IMR-90 (cell line): ENCODE data around the gene GRID2IP. TPM values are rescaled to one million over a fixed set of nuclear protein-coding genes. Genes with fewer than 3 reads are reported as not detected.

ENCODE experiments used
- ATAC-seq: fragments of 200-7000 bp; cut with Tn5 transposase; 2 replicates; pipeline ENCODE4 v1.9.1; 2020; ENCODE audit warnings: low read depth, mild to moderate bottlenecking, moderate library complexity
- BruUV-seq: library from RNA; stranded (reverse); fragments of 400-500 nt; replicated peaks from 2 replicates; lab custom pipeline; 2021; lab: Mats Ljungman, UMichigan
- CTCF ChIA-PET: fragments of 300-600 bp; formaldehyde crosslinking; extraction: SDS; loops from one replicate; lab custom pipeline; 2021; ENCODE audit warnings: antibody characterized with exemption; lab: Yijun Ruan, JAX
- POLR2A ChIA-PET: fragments of 300-600 bp; sonication (Branson Sonifier 250); formaldehyde crosslinking; loops from one replicate; lab custom pipeline; 2022; ENCODE audit warnings: antibody characterized with exemption; ENCODE audit not compliant: unreplicated experiment; lab: Charles Lee
- DNase-seq: peaks from one replicate; pipeline ENCODE4 v3.0.0; 2013
- H2AFZ ChIP-seq: replicated peaks from 2 replicates; pipeline ENCODE3; 2013; ENCODE audit warnings: low read length, mild to moderate bottlenecking; ENCODE audit not compliant: poor library complexity
- H2AK5ac ChIP-seq: 2 replicates; pipeline ENCODE4 v1.6.1; 2013; ENCODE audit warnings: low read depth, low read length, inconsistent platforms
- H2AK9ac ChIP-seq: replicated peaks from 2 replicates; pipeline ENCODE3; 2013; ENCODE audit warnings: mild to moderate bottlenecking, low read depth, low read length, moderate library complexity; ENCODE audit not compliant: poor library complexity
- H2BK120ac ChIP-seq: 2 replicates; pipeline ENCODE4 v1.6.1; 2013; ENCODE audit warnings: low read depth, low read length, inconsistent platforms
- H2BK15ac ChIP-seq: 3 replicates; pipeline ENCODE4 v1.6.1; 2013; ENCODE audit warnings: low read depth, low read length, inconsistent platforms
- H2BK20ac ChIP-seq: 2 replicates; pipeline ENCODE4 v1.6.1; 2013; ENCODE audit warnings: low read depth, mild to moderate bottlenecking, inconsistent platforms, low read length, moderate library complexity
- H2BK5ac ChIP-seq: 2 replicates; pipeline ENCODE4 v1.6.1; 2013; ENCODE audit warnings: mild to moderate bottlenecking, low read depth, low read length, inconsistent platforms; ENCODE audit not compliant: poor library complexity, severe bottlenecking
- H3K14ac ChIP-seq: replicated peaks from 2 replicates; pipeline ENCODE4 v1.6.1; 2013; ENCODE audit warnings: low read depth, low read length, inconsistent platforms
- H3K18ac ChIP-seq: 2 replicates; pipeline ENCODE4 v1.6.1; 2013; ENCODE audit warnings: low read depth, low read length, control low read depth
- H3K23ac ChIP-seq: 2 replicates; pipeline ENCODE4 v1.6.1; 2013; ENCODE audit warnings: low read depth, low read length, inconsistent platforms
- H3K27ac ChIP-seq: 2 replicates; pipeline ENCODE4 v1.5.1; 2013; ENCODE audit warnings: mild to moderate bottlenecking, control low read depth, low read length; ENCODE audit not compliant: insufficient read depth
- H3K27me3 ChIP-seq: 2 replicates; pipeline ENCODE4 v1.6.1; 2013; ENCODE audit warnings: low read length; ENCODE audit not compliant: control insufficient read depth, insufficient read depth
- H3K36me3 ChIP-seq: 2 replicates; pipeline ENCODE4 v1.6.1; 2013; ENCODE audit warnings: low read length, mixed read lengths; ENCODE audit not compliant: control insufficient read depth, insufficient read depth
- H3K4ac ChIP-seq: 2 replicates; pipeline ENCODE4 v1.6.1; 2013; ENCODE audit warnings: low read depth, low read length, inconsistent platforms
- H3K4me1 ChIP-seq: 2 replicates; pipeline ENCODE4 v1.6.1; 2013; ENCODE audit warnings: low read length, mixed read lengths; ENCODE audit not compliant: control insufficient read depth, insufficient read depth
- H3K4me2 ChIP-seq: 2 replicates; pipeline ENCODE4 v1.6.1; 2013; ENCODE audit warnings: low read depth, mild to moderate bottlenecking, control low read depth, low read length, moderate library complexity
- H3K4me3 ChIP-seq: 2 replicates; pipeline ENCODE4 v1.5.1; 2013; ENCODE audit warnings: low read depth, mild to moderate bottlenecking, control low read depth, low read length, moderate library complexity; ENCODE audit not compliant: insufficient read depth
- H3K56ac ChIP-seq: 2 replicates; pipeline ENCODE4 v1.6.1; 2013; ENCODE audit warnings: low read length, inconsistent platforms; ENCODE audit not compliant: insufficient read depth; ENCODE audit errors: extremely low read depth
- H3K79me1 ChIP-seq, 2 experiments: 2 replicates each; pipeline ENCODE4 v1.6.1; 2013; ENCODE audit warnings: low read length in 2 of 2, inconsistent platforms in 1 of 2, low read depth in 1 of 2
- H3K9ac ChIP-seq: 2 replicates; pipeline ENCODE4 v1.6.1; 2013; ENCODE audit warnings: low read depth, low read length, control low read depth
- H3K9me1 ChIP-seq: 2 replicates; pipeline ENCODE4 v1.6.1; 2013; ENCODE audit warnings: low read length, inconsistent platforms; ENCODE audit not compliant: insufficient read depth
- H3K9me3 ChIP-seq: 2 replicates; pipeline ENCODE4 v1.6.1; 2013; ENCODE audit warnings: low read length; ENCODE audit not compliant: control insufficient read depth, insufficient read depth
- H4K20me1 ChIP-seq: 2 replicates; pipeline ENCODE4 v1.6.1; 2013; ENCODE audit warnings: low read length, inconsistent platforms; ENCODE audit not compliant: insufficient read depth
- H4K5ac ChIP-seq: 2 replicates; pipeline ENCODE4 v1.6.1; 2013; ENCODE audit warnings: mild to moderate bottlenecking, low read depth, low read length, control low read depth
- H4K8ac ChIP-seq, 2 experiments: 2 replicates each; pipeline ENCODE4 v1.6.1; 2013; ENCODE audit warnings: low read depth in 2 of 2, low read length in 2 of 2, control low read depth in 1 of 2, inconsistent platforms in 1 of 2
- H4K91ac ChIP-seq: 2 replicates; pipeline ENCODE4 v1.6.1; 2013; ENCODE audit warnings: low read depth, low read length, inconsistent platforms; ENCODE audit not compliant: insufficient read depth
- BHLHE40 ChIP-seq: fragments of 150-350 bp; IDR thresholded peaks from 2 replicates; pipeline ENCODE4 v1.6.1; 2016; ENCODE audit warnings: mild to moderate bottlenecking, low read depth, low read length
- CEBPB ChIP-seq: IDR thresholded peaks from 2 replicates; pipeline ENCODE4 v1.6.1; 2012; ENCODE audit warnings: low read depth, low read length, improper control_type of control experiment
- CHD1 ChIP-seq: IDR thresholded peaks from 2 replicates; pipeline ENCODE4 v1.6.1; 2012; ENCODE audit warnings: low read depth, low read length, improper control_type of control experiment
- FOS ChIP-seq: fragments of 150-350 bp; IDR thresholded peaks from 2 replicates; pipeline ENCODE4 v1.6.1; 2016; ENCODE audit warnings: low read depth, low read length
- MAFK ChIP-seq: IDR thresholded peaks from 2 replicates; pipeline ENCODE4 v1.6.1; 2012; ENCODE audit warnings: low read depth, low read length, improper control_type of control experiment
- RCOR1 ChIP-seq: IDR thresholded peaks from 2 replicates; pipeline ENCODE4 v1.6.1; 2012; ENCODE audit warnings: mild to moderate bottlenecking, low read length, improper control_type of control experiment; ENCODE audit not compliant: insufficient replicate concordance
- RFX5 ChIP-seq: IDR thresholded peaks from 2 replicates; pipeline ENCODE4 v1.8.0; 2012; ENCODE audit warnings: low read depth, mild to moderate bottlenecking, low read length, moderate library complexity
- WGBS, 2 experiments: methylation state at CpG; one replicate each; pipeline versions ENCODE4 v1.1.5 to v1.1.7; 2013; ENCODE audit warnings: missing lambda C conversion rate in 2 of 2; ENCODE audit not compliant: insufficient read length in 1 of 2; ENCODE audit errors: extremely low coverage in 2 of 2; 5-methylcytosine and 5-hydroxymethylcytosine counted together
- dilution Hi-C: fragments of 300-500 bp; cut with HindIII; formaldehyde crosslinking; loops from one replicate; pipeline ENCODE4 v1.14.3; 2018; ENCODE audit warnings: low sequenced_read_pairs; ENCODE audit not compliant: unreplicated experiment
- in situ Hi-C: fragments of 300-500 bp; cut with MboI; formaldehyde crosslinking; loops from 3 replicates; pipeline ENCODE4 v1.14.3; 2019; ENCODE audit warnings: low sequenced_read_pairs, inconsistent platforms, mixed read lengths
- intact Hi-C: fragments of 100-400 bp; cut with micrococcal nuclease; formaldehyde crosslinking; loops from 2 replicates; pipeline ENCODE4 v1.10.0; 2022
- polyA plus RNA-seq, 3 experiments: library from polyadenylated mRNA; depleted of rRNA; stranded (reverse); fragments of >200 nt; gene quantifications; 2 replicates each; pipeline ENCODE4 v1.2.3, GENCODE V29; 2012; ENCODE audit warnings: low replicate concordance in 1 of 3
- total RNA-seq: library from RNA; depleted of rRNA; stranded (reverse); fragments of >200 nt; gene quantifications from 2 replicates; pipeline ENCODE4 v1.2.3, GENCODE V29; 2012

Gene GRID2IP
- total and polyA plus RNA-seq, 2 of the 4 experiments (the other 2 are of a cell fraction), result not detected

GRCh38 chr7:6453734-6454133, 97.5 kb downstream of the GRID2IP start:
- in situ Hi-C loops (no loop called here), intact Hi-C loops (no loop called here), dilution Hi-C loops (no loop called here)
- POLR2A ChIA-PET, result interaction anchor here (0.7 kb wide), 1 partner anchor 9 kb away, joined by 3 read pairs; no protein-coding TSS in a partner anchor
- 0 out of 2 replicates have a peak, but pooled peaks cover 6% of the 10 kb centered on the region for H4K20me1 ChIP-seq
- peak overlapping the region; percentile 14; the same call in 1 of the 2 replicates for H3K4ac ChIP-seq
- peak overlapping the region in 1 of 2 experiments; percentile 34; a peak in 2 of 4 replicates for H4K8ac ChIP-seq
- peak overlapping the region; percentile 37; the same call in 1 of the 2 replicates for H4K5ac ChIP-seq
- no peak overlapping the region for H3K23ac ChIP-seq
- peak overlapping the region; percentile 47; the same call in 1 of the 2 replicates for H3K18ac ChIP-seq
- H3K9me1 ChIP-seq, result peaks cover 14% of the 10 kb centered on the region; the same call in 1 of the 2 replicates
- H2AFZ ChIP-seq, result peak overlapping the region; percentile 11
- 42% methylated on average over 3 of the region's 4 CpGs; no CpG with 5 or more reads in 1 of the 2 experiments for WGBS, 2 experiments
- H3K4me2 ChIP-seq, result peak overlapping the region; percentile 28; the same call in 1 of the 2 replicates
- no peak overlapping the region for H2AK5ac ChIP-seq
- CTCF ChIA-PET, result interaction anchor here (0.6 kb wide), 1 partner anchor 74 kb away, joined by 3 read pairs; no protein-coding TSS in a partner anchor
- H2AK9ac ChIP-seq, result no peak overlapping the region
- peak overlapping the region; percentile 7; the same call in 1 of the 2 replicates for H3K27ac ChIP-seq
- peak overlapping the region; percentile 76 for H2BK5ac ChIP-seq
- no peaks in the 10 kb centered on the region for H3K27me3 ChIP-seq
- H2BK120ac ChIP-seq, result peak overlapping the region; percentile 61
- H3K4me1 ChIP-seq, result peaks cover 6% of the 10 kb centered on the region
- no TSS peak for BruUV-seq
- no peaks in the 10 kb centered on the region for H3K9me3 ChIP-seq
- DNase-seq, result peak; percentile 93
- no peak overlapping the region for H3K4me3 ChIP-seq
- no peaks in the 10 kb centered on the region for H3K36me3 ChIP-seq
- peak overlapping the region; percentile 6; the same call in 1 of the 2 replicates for H3K14ac ChIP-seq
- 0 out of 2 replicates have a peak overlapping the region, but pooled peaks have one; percentile 14 for H4K91ac ChIP-seq
- peak overlapping the region; percentile 7; the same call in 1 of the 2 replicates for H2BK20ac ChIP-seq
- no peak overlapping the region for H3K9ac ChIP-seq
- ATAC-seq, result peak; percentile 82
- H3K56ac ChIP-seq, result no peak overlapping the region
- H2BK15ac ChIP-seq, result 0 out of 3 replicates have a peak overlapping the region, but pooled peaks have one; percentile 31
- TF ChIP-seq RCOR1 (peak; percentile 64), FOS (peak; percentile 72), RFX5 (peak; percentile 82), CHD1 (no peak), CEBPB (peak; percentile 93), BHLHE40 (peak; percentile 47; the same call in 1 of the 2 replicates), MAFK (no peak)
- H3K79me1 ChIP-seq, result no peaks in the 10 kb centered on the region; a peak in 1 of 4 replicates
